GM19239 (cell line): ENCODE data around the gene GALR3.
A peak's percentile ranks its signal among the peaks of the same experiment; 100 is the strongest.
"Not testable (repeated sequence)": the region's sequence is repeated elsewhere in the genome, so short reads cannot be mapped to it uniquely, and the experiment has no call there.

ENCODE experiments used
- DNase-seq: peaks from one replicate; pipeline ENCODE4 v3.0.0; 2011; ENCODE audit warnings: low spot score; ENCODE audit not compliant: insufficient read length
- FAIRE-seq: peaks from 2 replicates; lab custom pipeline; 2011; peaks lifted over from hg19 to GRCh38; lab: Jason Lieb, UNC

The GALR3 gene

GRCh38 chr22:37823134-37823985, at the start of gene GALR3:
Gene GALR3 (plus strand): TSS chr22:37823382. CDS start chr22:37823407, 25 bp downstream.
- FAIRE-seq = no peak
- no peak for DNase-seq

- no peak for DNase-seq
- no peak for FAIRE-seq
These were observed 48.5 kb upstream of the GALR3 start for GRCh38 chr22:37774728-37775127.

- FAIRE-seq (no peak), DNase-seq (no peak)
These were observed 47.2 kb upstream of the GALR3 start for GRCh38 chr22:37775785-37776638.

GRCh38 chr22:37776639-37777005, 46.6 kb upstream of the GALR3 start:
- DNase-seq (no peak), FAIRE-seq (no peak)

GRCh38 chr22:37777122-37777687, 46.0 kb upstream of the GALR3 start:
- DNase-seq = peak; percentile 39
- peak; percentile 73 for FAIRE-seq

- no peak for FAIRE-seq
- no peak for DNase-seq
These were observed 44.7 kb upstream of the GALR3 start for GRCh38 chr22:37778370-37779009.

- no peak for FAIRE-seq
- DNase-seq = no peak
These were observed 41.6 kb upstream of the GALR3 start for GRCh38 chr22:37781434-37782059.

- DNase-seq = no peak
- FAIRE-seq = no peak
These were observed 40.6 kb upstream of the GALR3 start for GRCh38 chr22:37782340-37783168.

GRCh38 chr22:37784829-37785495, 38.2 kb upstream of the GALR3 start:
- FAIRE-seq (no peak), DNase-seq (no peak)

- no peak for DNase-seq
- no peak for FAIRE-seq
These were observed 32.9 kb upstream of the GALR3 start for GRCh38 chr22:37790234-37790633.

- FAIRE-seq = no peak
These were observed 30.7 kb upstream of the GALR3 start for GRCh38 chr22:37792494-37792893.

GRCh38 chr22:37794376-37794775, 28.8 kb upstream of the GALR3 start:
- FAIRE-seq (no peak), DNase-seq (no peak)

More at GRCh38 chr22:37792494-37792893, 30.7 kb upstream of the GALR3 start:
- DNase-seq = no peak

GRCh38 chr22:37796079-37796478, 27.1 kb upstream of the GALR3 start:
- FAIRE-seq = no peak
- DNase-seq = no peak

- not testable (repeated sequence) for DNase-seq, FAIRE-seq
These were observed 25.9 kb upstream of the GALR3 start for GRCh38 chr22:37797259-37797658.

- no peak for FAIRE-seq
- DNase-seq = no peak
These were observed 25.2 kb upstream of the GALR3 start for GRCh38 chr22:37797874-37798500.

- DNase-seq, FAIRE-seq: not testable (repeated sequence)
These were observed 23.2 kb upstream of the GALR3 start for GRCh38 chr22:37799979-37800378.

- DNase-seq = no peak
- no peak for FAIRE-seq
These were observed 21.3 kb upstream of the GALR3 start for GRCh38 chr22:37801946-37802309.
